ENCODE data around the gene ZNF77.
"Not testable (repeated sequence)": the region's sequence is repeated elsewhere in the genome, so short reads cannot be mapped to it uniquely, and the experiment has no call there.

ZNF77 gene

GRCh38 chr19:2906631-2907195, 38.1 kb downstream of the ZNF77 start:
- DNase-seq: no peak

- DNase-seq: no peak
Observed at GRCh38 chr19:2905918-2906519, 38.8 kb downstream of the ZNF77 start.

- not testable (repeated sequence) for DNase-seq
Observed at GRCh38 chr19:2903326-2903725, 41.4 kb downstream of the ZNF77 start.

GRCh38 chr19:2902590-2903218, 42.1 kb downstream of the ZNF77 start:
- DNase-seq: no peak

- peak; percentile 98 for DNase-seq
Observed at GRCh38 chr19:2900296-2901252, 44.2 kb downstream of the ZNF77 start, which contains the start of gene ZNF57. TSS of gene ZNF57 (plus strand) at chr19:2900928. CDS start at chr19:2901046, 118 bp downstream.

- DNase-seq: no peak
Observed at GRCh38 chr19:2896694-2897093, 48.1 kb downstream of the ZNF77 start.

- not testable (repeated sequence) for DNase-seq
Observed at GRCh38 chr19:2890531-2890930, 54.2 kb downstream of the ZNF77 start.

GRCh38 chr19:2888731-2889224, 56.0 kb downstream of the ZNF77 start:
- peak; percentile 48 for DNase-seq

- DNase-seq: no peak
Observed at GRCh38 chr19:2887391-2887914, 57.3 kb downstream of the ZNF77 start.

GRCh38 chr19:2885736-2886135, 59.0 kb downstream of the ZNF77 start:
- DNase-seq: no peak

- DNase-seq: no peak
Observed at GRCh38 chr19:2883686-2884439, 60.9 kb downstream of the ZNF77 start.
